Colonic mucosa (tissue), 4 donors: ENCODE data around the gene SAMD14. TPM values are rescaled to one million over a fixed set of nuclear protein-coding genes. Genes with fewer than 3 reads are reported as not detected.

ENCODE experiments used
- DNase-seq: peaks from one replicate; pipeline ENCODE4 v3.0.0-alpha.2; 2020
- H3K27ac ChIP-seq: fragments of 200-600 bp; one replicate; pipeline ENCODE4 v1.8.0; 2021
- H3K27me3 ChIP-seq: fragments of 200-600 bp; one replicate; pipeline ENCODE4 v1.8.0; 2021
- H3K36me3 ChIP-seq: fragments of 200-600 bp; one replicate; pipeline ENCODE4 v1.8.0; 2021
- H3K4me1 ChIP-seq: fragments of 200-600 bp; one replicate; pipeline ENCODE4 v1.8.0; 2021; ENCODE audit warnings: mild to moderate bottlenecking
- H3K4me3 ChIP-seq: fragments of 200-600 bp; one replicate; pipeline ENCODE4 v1.8.0; 2021
- H3K9ac ChIP-seq, 2 donors: one replicate each; pipeline ENCODE4 v1.7.0; 2013; ENCODE audit warnings: control low read depth in 2 of 2, low read depth in 2 of 2, low read length in 2 of 2
- H3K9me3 ChIP-seq: fragments of 200-600 bp; one replicate; pipeline ENCODE4 v1.8.0; 2021
- CTCF ChIP-seq: fragments of 200-600 bp; IDR thresholded peaks from one replicate; pipeline ENCODE4 v1.8.0; 2022; ENCODE audit warnings: antibody characterized with exemption, mild to moderate bottlenecking
- intact Hi-C: fragments of 100-400 bp; cut with DNase I; formaldehyde crosslinking; loops from one replicate; pipeline ENCODE4 v1.14.1; 2022
- total RNA-seq, 2 donors: library from RNA; stranded (reverse); fragmentation: NEBNext Ultra II Directional in 1 of 2; extraction: Animal tissue kit (Norgen Biotek cat#: 25700) in 1 of 2; gene quantifications; one replicate each; pipeline ENCODE4 v1.2.1, GENCODE V29; 2021
- donor health status: healthy.
- donor health status: DM: no; HTN: no; CAD: no.
- donor health status: DM: no; HTN: no; CAD: no.

Gene SAMD14
- total RNA-seq, 2 donors from 2014 or later: 0.77 to 2.3 TPM

GRCh38 chr17:50113624-50114320 lies 16.2 kb downstream of the SAMD14 start:
- Histone ChIP-seq H3K27ac (no peak overlapping the region), H3K27me3 (peaks cover 9% of the 10 kb centered on the region), H3K36me3 (no peaks in the 10 kb centered on the region), H3K4me3 (no peak overlapping the region), H3K9ac (no peak overlapping the region), H3K4me1 (peaks cover 7% of the 10 kb centered on the region), H3K9me3 (no peaks in the 10 kb centered on the region)
- TF ChIP-seq CTCF: no peak
- DNase-seq: no peak
- intact Hi-C loops: no loop called here

- Histone ChIP-seq H3K36me3 (no peaks in the 10 kb centered on the region), H3K9ac (peak overlapping the region in 1 of 2 donors; percentile 21), H3K9me3 (no peaks in the 10 kb centered on the region), H3K4me3 (no peak overlapping the region), H3K27ac (no peak overlapping the region), H3K27me3 (no peaks in the 10 kb centered on the region), H3K4me1 (peaks cover 7% of the 10 kb centered on the region)
- no peak for TF ChIP-seq CTCF
- intact Hi-C loops: no loop called here
- DNase-seq: no peak
These were observed 17.3 kb downstream of the SAMD14 start for GRCh38 chr17:50112694-50113093.

GRCh38 chr17:50111673-50112655 lies 18.0 kb downstream of the SAMD14 start:
- H3K4me1 ChIP-seq: peaks cover 7% of the 10 kb centered on the region
- intact Hi-C loops: no loop called here
- no peak for DNase-seq
- no peaks in the 10 kb centered on the region for H3K27me3 ChIP-seq
- TF ChIP-seq CTCF: no peak
- H3K36me3 ChIP-seq: no peaks in the 10 kb centered on the region
- peak overlapping the region; percentile 44 for H3K27ac ChIP-seq
- peak overlapping the region in 1 of 2 donors; percentile 21 for H3K9ac ChIP-seq
- H3K9me3 ChIP-seq: no peaks in the 10 kb centered on the region
- H3K4me3 ChIP-seq: no peak overlapping the region

DNA sequence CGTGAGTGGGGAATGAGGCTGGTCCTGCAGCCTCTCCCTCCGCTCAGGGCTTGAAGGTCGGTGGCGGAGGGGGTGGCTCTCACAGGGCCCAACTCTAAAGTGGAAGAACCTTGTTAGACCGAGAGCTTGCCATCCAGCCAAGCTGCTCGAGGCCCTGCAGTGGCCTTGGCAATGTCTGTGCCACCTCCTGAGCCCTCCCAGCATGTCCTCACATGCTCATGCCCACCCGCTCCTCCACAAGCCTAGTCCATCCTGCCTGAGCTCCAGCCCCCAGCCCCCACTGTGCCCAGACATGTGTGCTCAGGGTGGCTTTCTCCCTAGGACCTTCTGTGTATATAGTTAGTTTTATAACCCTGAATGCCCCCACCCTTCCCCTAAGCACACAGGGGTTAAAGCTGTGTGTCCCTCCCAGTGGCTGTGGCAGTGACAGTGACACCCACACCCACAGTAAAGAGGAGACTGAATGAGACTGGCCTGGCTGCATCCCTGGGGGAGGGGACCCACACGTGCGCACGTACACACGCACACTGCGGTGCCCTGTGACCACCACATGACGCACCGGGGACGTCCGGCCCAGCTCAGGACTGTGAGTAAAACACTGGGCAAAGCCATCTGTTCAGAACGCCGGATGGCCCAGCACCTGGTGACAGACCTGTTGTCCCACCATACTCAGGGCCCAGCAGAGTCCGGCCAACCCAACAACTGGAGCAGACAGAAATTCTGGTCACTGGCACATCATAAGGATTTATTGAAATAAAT lies 19.2 kb downstream of the SAMD14 start:
- no peaks in the 10 kb centered on the region for H3K27me3 ChIP-seq
- intact Hi-C loops: no loop called here
- H3K4me3 ChIP-seq: no peak overlapping the region
- no peaks in the 10 kb centered on the region for H3K36me3 ChIP-seq
- H3K4me1 ChIP-seq: peaks cover 7% of the 10 kb centered on the region
- no peaks in the 10 kb centered on the region for H3K9me3 ChIP-seq
- H3K27ac ChIP-seq: no peak overlapping the region
- DNase-seq: no peak
- TF ChIP-seq CTCF: no peak
- H3K9ac ChIP-seq: no peak overlapping the region

DNA sequence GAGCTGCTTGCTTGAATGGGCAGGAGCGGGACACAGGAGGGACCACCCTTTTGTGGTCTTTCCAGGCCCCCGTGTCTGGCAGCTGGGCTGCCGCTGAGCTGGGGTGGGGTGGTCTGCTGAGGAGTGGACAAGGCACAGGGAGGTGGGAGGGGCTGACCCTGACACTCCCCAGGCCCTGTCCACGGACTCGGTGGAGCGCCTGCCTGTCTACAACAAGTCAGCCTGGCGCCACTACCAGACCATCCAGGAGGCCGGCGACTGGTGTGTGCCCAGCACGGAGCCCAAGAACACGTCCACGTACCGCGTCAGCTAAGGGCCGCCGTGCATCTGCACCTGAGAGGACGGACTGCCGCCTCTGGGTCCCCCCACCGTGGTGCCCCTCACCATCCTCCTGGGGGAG lies 20.2 kb downstream of the SAMD14 start:
- Histone ChIP-seq H3K9ac (no peak overlapping the region), H3K4me3 (no peak overlapping the region), H3K27ac (no peak overlapping the region), H3K27me3 (no peaks in the 10 kb centered on the region), H3K36me3 (no peaks in the 10 kb centered on the region), H3K9me3 (no peaks in the 10 kb centered on the region), H3K4me1 (peaks cover 7% of the 10 kb centered on the region)
- no peak for DNase-seq
- intact Hi-C loops: no loop called here
- TF ChIP-seq CTCF: no peak
